SK-N-SH treated with all-trans-retinoic acid at 6 μM for 48 hours (cell line): ENCODE data around the gene MAP3K12.
"Not testable (repeated sequence)": the region's sequence is repeated elsewhere in the genome, so short reads cannot be mapped to it uniquely, and the experiment has no call there.

ENCODE experiments used
- ATAC-seq: fragments of 200-7000 bp; cut with Tn5 transposase; 3 replicates; pipeline ENCODE4 v1.9.1; 2020; ENCODE audit warnings: mild to moderate bottlenecking, moderate library complexity
- ARNTL ChIP-seq: fragments of 450-650 bp; formaldehyde crosslinking; IDR thresholded peaks from 2 replicates; pipeline ENCODE4 v1.5.0; 2020; ENCODE audit warnings: low read depth, mild to moderate bottlenecking, moderate library complexity, borderline replicate concordance
- CSDC2 ChIP-seq: fragments of 250-450 bp; sonication (Bioruptor Pico); IDR thresholded peaks from 2 replicates; pipeline ENCODE4 v1.5.0; 2020; ENCODE audit warnings: mild to moderate bottlenecking, moderate library complexity
- CSRNP3 ChIP-seq: fragments of 250-450 bp; sonication (Bioruptor Pico); IDR thresholded peaks from 2 replicates; pipeline ENCODE4 v1.5.1; 2021; ENCODE audit warnings: mild to moderate bottlenecking, moderate library complexity
- GLIS3 ChIP-seq: fragments of 250-450 bp; sonication (Bioruptor Pico); IDR thresholded peaks from 2 replicates; pipeline ENCODE4 v1.5.0; 2020; ENCODE audit warnings: mild to moderate bottlenecking, moderate library complexity
- ISL1 ChIP-seq: fragments of 250-450 bp; sonication (Bioruptor Pico); IDR thresholded peaks from 2 replicates; pipeline ENCODE4 v2.1.2; 2022; ENCODE audit warnings: mild to moderate bottlenecking, moderate library complexity
- OSR1 ChIP-seq: fragments of 250-450 bp; sonication (Bioruptor Pico); IDR thresholded peaks from 2 replicates; pipeline ENCODE4 v1.8.0; 2022; ENCODE audit warnings: moderate library complexity, mild to moderate bottlenecking, inconsistent platforms
- PATZ1 ChIP-seq: fragments of 250-450 bp; sonication (Bioruptor Pico); IDR thresholded peaks from 2 replicates; pipeline ENCODE4 v1.8.0; 2020; ENCODE audit warnings: mild to moderate bottlenecking, moderate library complexity, borderline replicate concordance
- POU6F1 ChIP-seq: fragments of 250-450 bp; sonication (Bioruptor Pico); IDR thresholded peaks from 2 replicates; pipeline ENCODE4 v1.8.0; 2021; ENCODE audit warnings: low read depth, mild to moderate bottlenecking, moderate library complexity, borderline replicate concordance
- RARB ChIP-seq: fragments of 250-450 bp; sonication (Bioruptor Pico); IDR thresholded peaks from 2 replicates; pipeline ENCODE4 v1.8.0; 2021; ENCODE audit warnings: mild to moderate bottlenecking, moderate library complexity
- SNAI2 ChIP-seq: fragments of 250-450 bp; sonication (Bioruptor Pico); IDR thresholded peaks from 2 replicates; pipeline ENCODE4 v1.5.0; 2020; ENCODE audit warnings: mild to moderate bottlenecking, moderate library complexity
- TCF4 ChIP-seq: fragments of 250-450 bp; sonication (Bioruptor Pico); IDR thresholded peaks from 2 replicates; pipeline ENCODE4 v1.8.0; 2021; ENCODE audit warnings: mild to moderate bottlenecking, moderate library complexity, borderline replicate concordance
- TOX ChIP-seq: fragments of 250-450 bp; sonication (Bioruptor Pico); IDR thresholded peaks from 2 replicates; pipeline ENCODE4 v1.8.0; 2021; ENCODE audit warnings: mild to moderate bottlenecking, moderate library complexity, borderline replicate concordance
- ZC3H10 ChIP-seq: fragments of 250-450 bp; sonication (Bioruptor Pico); IDR thresholded peaks from 2 replicates; pipeline ENCODE4 v1.5.1; 2021; ENCODE audit warnings: mild to moderate bottlenecking, moderate library complexity
- ZFP3 ChIP-seq: fragments of 250-450 bp; sonication (Bioruptor Pico); IDR thresholded peaks from 2 replicates; pipeline ENCODE4 v1.5.0; 2020; ENCODE audit warnings: mild to moderate bottlenecking, moderate library complexity
- ZFP30 ChIP-seq: fragments of 450-650 bp; formaldehyde crosslinking; IDR thresholded peaks from 2 replicates; pipeline ENCODE4 v1.5.0; 2022; ENCODE audit warnings: mild to moderate bottlenecking, moderate library complexity
- ZNF565 ChIP-seq: fragments of 450-650 bp; formaldehyde crosslinking; conservative IDR thresholded peaks from 2 replicates; pipeline ENCODE4 v1.5.0; 2020; ENCODE audit warnings: low read depth, mild to moderate bottlenecking, moderate library complexity
- ZNF70 ChIP-seq: fragments of 450-650 bp; formaldehyde crosslinking; IDR thresholded peaks from 2 replicates; pipeline ENCODE4 v1.5.0; 2020; ENCODE audit warnings: mild to moderate bottlenecking, moderate library complexity
- ZNF8 ChIP-seq: fragments of 450-650 bp; formaldehyde crosslinking; IDR thresholded peaks from 2 replicates; pipeline ENCODE4 v1.5.0; 2020; ENCODE audit warnings: mild to moderate bottlenecking, moderate library complexity

The MAP3K12 gene

GRCh38 chr12:53443955-53444354, 55.3 kb downstream of the MAP3K12 start:
- TF ChIP-seq GLIS3 (CRISPR knock-in tag) (no peak), ZNF565 (CRISPR knock-in tag) (no peak), ZNF70 (CRISPR knock-in tag) (no peak), ZC3H10 (CRISPR knock-in tag) (no peak), CSDC2 (no peak), PATZ1 (CRISPR knock-in tag) (no peak), ISL1 (CRISPR knock-in tag) (no peak), ZFP30 (CRISPR knock-in tag) (no peak), ARNTL (CRISPR knock-in tag) (no peak), CSRNP3 (CRISPR knock-in tag) (no peak), SNAI2 (CRISPR knock-in tag) (no peak), TOX (CRISPR knock-in tag) (no peak), POU6F1 (no peak), RARB (CRISPR knock-in tag) (no peak), OSR1 (CRISPR knock-in tag) (no peak)
- ATAC-seq, result no peak

- peak; percentile 99 for ATAC-seq
These were observed 58.0 kb downstream of the MAP3K12 start, which contains the start of gene PRR13 for GRCh38 chr12:53441040-53441833. Gene PRR13 (plus strand): TSS chr12:53441734. CDS start chr12:53442715, 981 bp downstream.

DNA sequence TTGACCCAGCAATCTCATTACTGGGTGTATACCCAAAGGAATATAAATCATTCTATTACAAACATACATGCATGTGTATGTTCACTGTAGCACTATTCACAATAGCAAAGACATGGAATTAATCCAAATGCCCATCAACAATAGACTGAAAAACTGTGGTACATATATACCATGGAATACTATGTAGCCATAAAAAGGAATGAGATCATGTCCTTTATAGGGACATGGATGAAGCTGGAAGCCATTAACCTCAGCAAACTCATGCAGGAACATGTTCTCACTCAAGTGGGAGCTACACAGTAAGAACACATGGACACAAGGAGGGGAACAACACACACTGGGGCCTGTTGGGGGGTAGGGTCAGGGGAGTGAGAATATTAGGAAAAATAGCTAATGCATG, 59.7 kb downstream of the MAP3K12 start:
- TF ChIP-seq ZNF8 (CRISPR knock-in tag), result peak; percentile 74
- not testable (repeated sequence) for ATAC-seq

More at GRCh38 chr12:53441040-53441833, 58.0 kb downstream of the MAP3K12 start, which contains the start of gene PRR13:
- TF ChIP-seq ZC3H10 (CRISPR knock-in tag), result no peak
- peak; percentile 8; the same call in 1 of the 2 replicates for TF ChIP-seq ZNF8 (CRISPR knock-in tag)
- TF ChIP-seq ZFP3, result no peak
- TF ChIP-seq, all 23 proteins: peak for 1

GRCh38 chr12:53435326-53435725, 63.9 kb downstream of the MAP3K12 start:
- not testable (repeated sequence) for ATAC-seq

- TF ChIP-seq CSRNP3 (CRISPR knock-in tag), result no peak
- no peak for TF ChIP-seq OSR1 (CRISPR knock-in tag)
- no peak for TF ChIP-seq TOX (CRISPR knock-in tag)
- no peak for TF ChIP-seq SNAI2 (CRISPR knock-in tag)
- TF ChIP-seq TCF4 (CRISPR knock-in tag), result no peak
- no peak for TF ChIP-seq ZNF8 (CRISPR knock-in tag)
- TF ChIP-seq, all 23 proteins: peak for 0
- ATAC-seq, result peak; percentile 12; the same call in 1 of the 3 replicates
These were observed 68.1 kb downstream of the MAP3K12 start for GRCh38 chr12:53431187-53431586.
